Karpas-422 (cell line): ENCODE results near the gene STX2. TPM values are rescaled to one million over a fixed set of nuclear protein-coding genes. Genes with fewer than 3 reads are reported as not detected.
"Not testable (repeated sequence)": the region's sequence is repeated elsewhere in the genome, so short reads cannot be mapped to it uniquely, and the experiment has no call there.

ENCODE experiments used
- DNase-seq: peaks from one replicate; pipeline ENCODE4 v3.0.0-alpha.2; 2015
- H2AFZ ChIP-seq: fragments of 200-600 bp; sonication (generic); 2 replicates; pipeline ENCODE4 v1.6.1; 2014; ENCODE audit warnings: antibody characterized with exemption, low read length, mixed read lengths
- H3K27ac ChIP-seq: fragments of 200-600 bp; sonication (generic); 2 replicates; pipeline ENCODE4 v1.5.1; 2014; ENCODE audit warnings: mild to moderate bottlenecking, low read length, moderate library complexity
- H3K27me3 ChIP-seq: fragments of 200-600 bp; sonication (generic); 2 replicates; pipeline ENCODE4 v1.6.1; 2014; ENCODE audit warnings: low read length, mixed read lengths
- H3K36me3 ChIP-seq: fragments of 200-600 bp; sonication (generic); 2 replicates; pipeline ENCODE4 v1.6.1; 2014; ENCODE audit warnings: low read length, mixed read lengths; ENCODE audit not compliant: insufficient read depth
- H3K4me1 ChIP-seq: fragments of 200-600 bp; sonication (generic); 2 replicates; pipeline ENCODE4 v1.6.1; 2014; ENCODE audit warnings: mild to moderate bottlenecking, low read length, mixed read lengths
- H3K4me2 ChIP-seq: fragments of 200-600 bp; sonication (generic); 2 replicates; pipeline ENCODE4 v1.6.1; 2014; ENCODE audit warnings: low read length, low read depth, mild to moderate bottlenecking; ENCODE audit not compliant: poor library complexity, severe bottlenecking
- H3K4me3 ChIP-seq: fragments of 200-600 bp; sonication (generic); 2 replicates; pipeline ENCODE4 v1.5.1; 2014; ENCODE audit warnings: mild to moderate bottlenecking, antibody characterized with exemption, low read length, mixed read lengths
- H3K79me2 ChIP-seq: fragments of 200-600 bp; sonication (generic); 2 replicates; pipeline ENCODE4 v1.6.1; 2014; ENCODE audit warnings: mild to moderate bottlenecking, low read length, mixed read lengths
- H3K9ac ChIP-seq: fragments of 200-600 bp; sonication (generic); 2 replicates; pipeline ENCODE4 v1.6.0; 2014; ENCODE audit warnings: low read length
- H3K9me2 ChIP-seq: fragments of 200-600 bp; sonication (generic), shearing (Covaris generic); replicated peaks from 2 replicates; pipeline ENCODE4 v1.6.0; 2014; ENCODE audit warnings: mild to moderate bottlenecking, low read length, moderate library complexity; ENCODE audit not compliant: insufficient read depth
- H3K9me3 ChIP-seq: fragments of 300-700, 200-600 bp; sonication (generic); 2 replicates; pipeline ENCODE4 v1.6.1; 2014; ENCODE audit warnings: low read length, mixed read lengths
- H4K20me1 ChIP-seq: fragments of 200-600 bp; sonication (generic); 2 replicates; pipeline ENCODE4 v1.6.1; 2014; ENCODE audit warnings: mild to moderate bottlenecking, antibody characterized with exemption, low read length, low read depth; ENCODE audit not compliant: insufficient read depth
- total RNA-seq: library from RNA; depleted of rRNA; stranded (reverse); fragments of >200 nt; shearing (Covaris generic); gene quantifications from 2 replicates; pipeline ENCODE4 v1.2.3, GENCODE V29; 2014; ENCODE audit warnings: low replicate concordance

Gene STX2
- total RNA-seq, 1 experiment from 2014 or later, result 19.2 TPM

GRCh38 chr12:130862161-130862560 is 23.1 kb upstream of the STX2 start:
- Histone ChIP-seq H3K4me1 (no peaks in the 10 kb centered on the region), H3K9ac (no peak overlapping the region), H3K4me3 (no peak overlapping the region), H3K9me2 (no peaks in the 10 kb centered on the region), H3K27ac (no peak overlapping the region), H3K4me2 (no peak overlapping the region), H4K20me1 (no peaks in the 10 kb centered on the region), H3K9me3 (no peaks in the 10 kb centered on the region), H2AFZ (no peak overlapping the region), H3K79me2 (no peaks in the 10 kb centered on the region), H3K27me3 (0 out of 2 replicates have a peak, but pooled peaks cover 2% of the 10 kb centered on the region), H3K36me3 (no peaks in the 10 kb centered on the region)
- no peak for DNase-seq

- no peak overlapping the region for H3K4me3 ChIP-seq
- no peaks in the 10 kb centered on the region for H3K9me2 ChIP-seq
- DNase-seq, result no peak
- no peaks in the 10 kb centered on the region for H4K20me1 ChIP-seq
- no peaks in the 10 kb centered on the region for H3K9me3 ChIP-seq
- H3K4me2 ChIP-seq, result no peak overlapping the region
- H3K27me3 ChIP-seq, result 0 out of 2 replicates have a peak, but pooled peaks cover 2% of the 10 kb centered on the region
- no peak overlapping the region for H3K27ac ChIP-seq
- no peak overlapping the region for H2AFZ ChIP-seq
- no peaks in the 10 kb centered on the region for H3K79me2 ChIP-seq
- H3K9ac ChIP-seq, result no peak overlapping the region
- H3K36me3 ChIP-seq, result no peaks in the 10 kb centered on the region
- no peaks in the 10 kb centered on the region for H3K4me1 ChIP-seq
These were observed 21.3 kb upstream of the STX2 start for GRCh38 chr12:130860311-130860710.

GRCh38 chr12:130859161-130859560 is 20.1 kb upstream of the STX2 start:
- H2AFZ ChIP-seq, result no peak overlapping the region
- no peaks in the 10 kb centered on the region for H3K9me3 ChIP-seq
- no peaks in the 10 kb centered on the region for H3K9me2 ChIP-seq
- no peak overlapping the region for H3K4me2 ChIP-seq
- H3K27ac ChIP-seq, result no peak overlapping the region
- no peaks in the 10 kb centered on the region for H4K20me1 ChIP-seq
- H3K36me3 ChIP-seq, result no peaks in the 10 kb centered on the region
- H3K4me3 ChIP-seq, result no peak overlapping the region
- no peak for DNase-seq
- no peaks in the 10 kb centered on the region for H3K4me1 ChIP-seq
- 0 out of 2 replicates have a peak, but pooled peaks cover 2% of the 10 kb centered on the region for H3K27me3 ChIP-seq
- H3K9ac ChIP-seq, result no peak overlapping the region
- no peaks in the 10 kb centered on the region for H3K79me2 ChIP-seq

- no peak overlapping the region for H3K4me3 ChIP-seq
- H3K4me2 ChIP-seq, result no peak overlapping the region
These were observed 19.0 kb upstream of the STX2 start for GRCh38 chr12:130858084-130858483.

GRCh38 chr12:130856088-130856487 is 17.0 kb upstream of the STX2 start:
- Histone ChIP-seq H3K36me3 (no peaks in the 10 kb centered on the region), H3K79me2 (no peaks in the 10 kb centered on the region), H3K9ac (no peak overlapping the region), H3K9me3 (no peaks in the 10 kb centered on the region), H3K4me2 (no peak overlapping the region), H3K4me1 (no peaks in the 10 kb centered on the region), H3K4me3 (no peak overlapping the region), H4K20me1 (no peaks in the 10 kb centered on the region), H2AFZ (no peak overlapping the region), H3K27ac (no peak overlapping the region), H3K27me3 (0 out of 2 replicates have a peak, but pooled peaks cover 2% of the 10 kb centered on the region), H3K9me2 (no peaks in the 10 kb centered on the region)
- DNase-seq, result no peak

More at GRCh38 chr12:130858084-130858483, 19.0 kb upstream of the STX2 start:
- Histone ChIP-seq H3K27me3 (0 out of 2 replicates have a peak, but pooled peaks cover 2% of the 10 kb centered on the region), H4K20me1 (no peaks in the 10 kb centered on the region), H3K36me3 (no peaks in the 10 kb centered on the region), H3K9me3 (no peaks in the 10 kb centered on the region), H3K79me2 (no peaks in the 10 kb centered on the region), H3K9me2 (no peaks in the 10 kb centered on the region), H3K4me1 (no peaks in the 10 kb centered on the region), H3K27ac (no peak overlapping the region), H2AFZ (no peak overlapping the region), H3K9ac (no peak overlapping the region)
- no peak for DNase-seq

- Histone ChIP-seq H2AFZ (no peak overlapping the region), H4K20me1 (no peaks in the 10 kb centered on the region), H3K9me2 (no peaks in the 10 kb centered on the region), H3K79me2 (no peaks in the 10 kb centered on the region), H3K4me3 (no peak overlapping the region), H3K9ac (no peak overlapping the region), H3K27me3 (no peaks in the 10 kb centered on the region), H3K9me3 (no peaks in the 10 kb centered on the region), H3K36me3 (no peaks in the 10 kb centered on the region), H3K4me2 (no peak overlapping the region), H3K4me1 (no peaks in the 10 kb centered on the region), H3K27ac (no peak overlapping the region)
- no peak for DNase-seq
These were observed 11.5 kb upstream of the STX2 start for GRCh38 chr12:130850418-130851021.

- Histone ChIP-seq H3K9me3 (no peaks in the 10 kb centered on the region), H3K79me2 (no peaks in the 10 kb centered on the region), H3K27ac (no peak overlapping the region), H3K4me3 (no peak overlapping the region), H4K20me1 (no peaks in the 10 kb centered on the region), H3K27me3 (no peaks in the 10 kb centered on the region), H3K36me3 (no peaks in the 10 kb centered on the region), H3K9me2 (no peaks in the 10 kb centered on the region), H3K4me2 (no peak overlapping the region), H2AFZ (no peak overlapping the region), H3K4me1 (no peaks in the 10 kb centered on the region), H3K9ac (no peak overlapping the region)
- DNase-seq, result no peak
These were observed 10.7 kb upstream of the STX2 start for GRCh38 chr12:130849561-130850417.

- not testable (repeated sequence) for H3K79me2 ChIP-seq, H2AFZ ChIP-seq, H4K20me1 ChIP-seq, H3K4me3 ChIP-seq, H3K36me3 ChIP-seq, H3K27ac ChIP-seq, H3K27me3 ChIP-seq, H3K4me1 ChIP-seq, DNase-seq, H3K9ac ChIP-seq, H3K4me2 ChIP-seq, H3K9me2 ChIP-seq, H3K9me3 ChIP-seq
These were observed 9.8 kb upstream of the STX2 start for GRCh38 chr12:130848785-130849305.
